Smooth muscle cell (in vitro differentiated cells): ENCODE results near the gene DNAJB5. TPM values are rescaled to one million over a fixed set of nuclear protein-coding genes. Genes with fewer than 3 reads are reported as not detected.

Experiments used
- DNase-seq: peaks from one replicate; lab custom pipeline; 2025; ENCODE audit not compliant: unreplicated experiment; lab: John Stamatoyannopoulos, UW
- H2AFZ ChIP-seq: fragments of 200-600 bp; sonication (generic); 2 replicates; pipeline ENCODE4 v1.6.0; 2016; ENCODE audit warnings: antibody characterized with exemption, low read depth, mild to moderate bottlenecking
- H3F3A ChIP-seq: fragments of 200-600 bp; sonication (generic); 2 replicates; pipeline ENCODE4 v1.6.0; 2017; ENCODE audit warnings: antibody characterized with exemption, low read depth
- H3K27ac ChIP-seq: fragments of 200-600 bp; sonication (generic); 2 replicates; pipeline ENCODE4 v1.5.1; 2016; ENCODE audit warnings: low read depth, mild to moderate bottlenecking
- H3K27me3 ChIP-seq: fragments of 200-600 bp; sonication (generic); 2 replicates; pipeline ENCODE4 v1.6.1; 2016; ENCODE audit warnings: low read depth, mild to moderate bottlenecking
- H3K36me3 ChIP-seq: fragments of 200-600 bp; sonication (generic); 2 replicates; pipeline ENCODE4 v1.5.1; 2016; ENCODE audit warnings: low read depth
- H3K4me1 ChIP-seq: fragments of 200-600 bp; sonication (generic); 2 replicates; pipeline ENCODE4 v1.5.1; 2016; ENCODE audit warnings: low read depth
- H3K4me2 ChIP-seq: fragments of 200-600 bp; sonication (generic); 2 replicates; pipeline ENCODE4 v1.6.0; 2016; ENCODE audit warnings: mild to moderate bottlenecking
- H3K4me3 ChIP-seq: fragments of 200-600 bp; sonication (generic); 2 replicates; pipeline ENCODE4 v1.5.1; 2016; ENCODE audit warnings: mild to moderate bottlenecking
- H3K79me2 ChIP-seq: fragments of 200-600 bp; sonication (generic); 2 replicates; pipeline ENCODE4 v1.6.0; 2016; ENCODE audit warnings: low read depth, mild to moderate bottlenecking
- H3K9ac ChIP-seq: fragments of 200-600 bp; sonication (generic); 2 replicates; pipeline ENCODE4 v1.6.0; 2016; ENCODE audit warnings: low read depth
- H3K9me3 ChIP-seq: fragments of 200-600 bp; sonication (generic); replicated peaks from 2 replicates; pipeline ENCODE4 v1.5.1; 2016; ENCODE audit warnings: low read depth
- H4K20me1 ChIP-seq: fragments of 200-600 bp; sonication (generic); 2 replicates; pipeline ENCODE4 v1.6.0; 2016; ENCODE audit warnings: low read depth
- WGBS: methylation state at CpG from one replicate; pipeline ENCODE4 v1.1.7; 2016; ENCODE audit warnings: low lambda C conversion rate; 5-methylcytosine and 5-hydroxymethylcytosine counted together
- polyA plus RNA-seq: library from polyadenylated mRNA; unstranded; fragments of >200 nt; fragmentation: Nextera tagmentation; extraction: Ambion mirVana; gene quantifications from 2 replicates; pipeline ENCODE4 v1.2.1, GENCODE V29; 2016
- total RNA-seq: library from RNA; depleted of rRNA; stranded (reverse); fragments of >200 nt; gene quantifications from 2 replicates; pipeline ENCODE4 v1.2.3, GENCODE V29; 2014
- TF ChIP-seq, protein P1 (sequence below): fragments of 200-600 bp; sonication (generic); IDR thresholded peaks from 2 replicates; pipeline ENCODE4 v1.5.1; 2017; ENCODE audit warnings: borderline replicate concordance, mild to moderate bottlenecking, antibody characterized with exemption; ENCODE audit not compliant: insufficient read depth, poor library complexity, severe bottlenecking

DNAJB5 gene
- total and polyA plus RNA-seq, 2 experiments from 2014 or later: 29.6 to 30.5 TPM

DNA sequence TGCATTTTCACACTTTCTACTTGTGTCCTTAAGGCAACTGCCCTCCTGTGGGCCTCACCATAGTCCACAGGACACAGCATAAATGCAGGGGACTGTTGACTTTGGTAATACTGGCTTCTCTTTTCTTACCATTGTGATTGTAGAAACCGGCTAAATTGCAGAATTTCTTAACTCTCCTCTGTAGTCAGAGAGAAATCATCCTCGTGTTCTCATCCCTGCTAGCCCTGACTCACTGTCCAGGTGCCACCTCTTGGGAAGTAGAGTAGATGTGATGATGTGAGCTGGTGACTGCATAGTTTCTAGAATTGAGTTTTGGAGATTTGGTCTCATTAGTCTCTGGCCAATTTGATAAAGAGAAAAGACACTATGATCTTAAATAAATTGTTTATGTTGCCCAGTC lies 26.0 kb upstream of the DNAJB5 start:
- H3F3A ChIP-seq: no peaks in the 10 kb centered on the region
- H3K27ac ChIP-seq: no peak overlapping the region
- H3K27me3 ChIP-seq: peaks cover 61% of the 10 kb centered on the region
- H3K36me3 ChIP-seq: no peaks in the 10 kb centered on the region
- 83% methylated on average over 2 of the region's 2 CpGs for WGBS
- no peak for DNase-seq
- TF ChIP-seq, protein P1, sequence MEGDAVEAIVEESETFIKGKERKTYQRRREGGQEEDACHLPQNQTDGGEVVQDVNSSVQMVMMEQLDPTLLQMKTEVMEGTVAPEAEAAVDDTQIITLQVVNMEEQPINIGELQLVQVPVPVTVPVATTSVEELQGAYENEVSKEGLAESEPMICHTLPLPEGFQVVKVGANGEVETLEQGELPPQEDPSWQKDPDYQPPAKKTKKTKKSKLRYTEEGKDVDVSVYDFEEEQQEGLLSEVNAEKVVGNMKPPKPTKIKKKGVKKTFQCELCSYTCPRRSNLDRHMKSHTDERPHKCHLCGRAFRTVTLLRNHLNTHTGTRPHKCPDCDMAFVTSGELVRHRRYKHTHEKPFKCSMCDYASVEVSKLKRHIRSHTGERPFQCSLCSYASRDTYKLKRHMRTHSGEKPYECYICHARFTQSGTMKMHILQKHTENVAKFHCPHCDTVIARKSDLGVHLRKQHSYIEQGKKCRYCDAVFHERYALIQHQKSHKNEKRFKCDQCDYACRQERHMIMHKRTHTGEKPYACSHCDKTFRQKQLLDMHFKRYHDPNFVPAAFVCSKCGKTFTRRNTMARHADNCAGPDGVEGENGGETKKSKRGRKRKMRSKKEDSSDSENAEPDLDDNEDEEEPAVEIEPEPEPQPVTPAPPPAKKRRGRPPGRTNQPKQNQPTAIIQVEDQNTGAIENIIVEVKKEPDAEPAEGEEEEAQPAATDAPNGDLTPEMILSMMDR: no peak
- H3K9ac ChIP-seq: no peak overlapping the region
- no peak overlapping the region for H3K4me2 ChIP-seq
- H4K20me1 ChIP-seq: no peaks in the 10 kb centered on the region
- H3K9me3 ChIP-seq: no peaks in the 10 kb centered on the region
- peaks cover 25% of the 10 kb centered on the region for H3K4me1 ChIP-seq
- H3K4me3 ChIP-seq: no peak overlapping the region
- H2AFZ ChIP-seq: no peak overlapping the region
- H3K79me2 ChIP-seq: no peaks in the 10 kb centered on the region

DNA sequence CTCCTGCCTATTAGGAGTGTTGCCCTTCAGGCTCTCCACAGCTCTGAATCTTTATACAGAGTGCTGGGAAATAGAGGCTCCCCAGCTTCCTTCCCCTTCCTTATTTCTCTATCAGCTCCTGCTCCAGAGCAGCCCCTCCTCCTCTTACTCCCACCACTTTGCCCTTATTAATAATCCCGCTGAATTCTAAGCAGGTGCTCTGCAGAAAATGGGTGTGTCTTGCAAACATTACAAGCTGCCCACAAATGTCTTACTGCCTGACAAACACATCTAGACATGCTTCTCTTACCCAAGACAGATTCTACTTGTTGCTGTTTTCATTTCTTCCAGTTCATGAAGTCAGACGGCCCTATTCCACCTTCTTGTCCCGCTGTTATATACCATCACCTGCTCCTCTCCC lies 25.1 kb upstream of the DNAJB5 start:
- WGBS: 86% methylated on average over 3 of the region's 3 CpGs

DNA sequence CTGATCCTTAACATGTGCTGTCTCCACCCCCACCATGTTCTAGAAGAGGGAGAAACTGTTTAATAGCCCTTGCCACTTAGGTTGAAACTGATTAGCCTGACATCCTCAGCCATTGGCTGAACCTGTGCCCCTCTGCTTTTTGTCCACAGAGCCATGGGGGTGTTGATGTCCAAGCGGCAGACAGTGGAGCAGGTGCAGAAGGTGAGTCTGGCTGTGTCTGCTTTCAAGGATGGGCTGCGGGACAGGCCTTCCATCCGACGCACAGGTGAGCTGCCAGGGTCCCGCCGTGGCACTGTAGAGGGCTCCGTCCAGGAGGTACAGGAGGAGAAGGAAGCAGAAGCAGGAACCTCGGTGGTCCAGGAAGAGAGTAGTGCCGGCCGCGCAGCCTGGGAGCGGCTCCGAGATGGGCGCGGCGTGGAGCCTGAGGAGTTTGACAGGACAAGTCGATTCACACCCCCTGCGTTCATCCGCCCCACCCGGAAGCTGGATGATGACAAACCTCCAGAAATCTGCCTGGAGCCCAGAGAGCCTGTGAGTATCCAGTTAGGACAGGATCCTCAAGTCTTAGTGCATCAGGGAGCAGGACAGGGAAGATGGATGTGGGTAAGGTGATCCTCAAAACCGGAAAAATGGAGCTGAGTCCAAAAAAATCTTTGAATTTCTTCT lies 18.3 kb upstream of the DNAJB5 start:
- H3K4me3 ChIP-seq: no peak overlapping the region
- no peaks in the 10 kb centered on the region for H3F3A ChIP-seq
- no peaks in the 10 kb centered on the region for H3K79me2 ChIP-seq
- no peak overlapping the region for H3K9ac ChIP-seq
- no peak overlapping the region for H2AFZ ChIP-seq
- no peaks in the 10 kb centered on the region for H3K4me1 ChIP-seq
- WGBS: 96% methylated on average over 21 of the region's 21 CpGs
- no peak overlapping the region for H3K4me2 ChIP-seq
- H4K20me1 ChIP-seq: no peaks in the 10 kb centered on the region
- DNase-seq: no peak
- TF ChIP-seq, protein P1: no peak
- no peaks in the 10 kb centered on the region for H3K9me3 ChIP-seq
- H3K36me3 ChIP-seq: no peaks in the 10 kb centered on the region
- no peak overlapping the region for H3K27ac ChIP-seq
- H3K27me3 ChIP-seq: peaks cover 34% of the 10 kb centered on the region

More for the DNA sequence above, 25.1 kb upstream of the DNAJB5 start:
- Histone ChIP-seq H3K36me3 (no peaks in the 10 kb centered on the region), H4K20me1 (no peaks in the 10 kb centered on the region), H3K9ac (no peak overlapping the region), H3K4me2 (no peak overlapping the region), H3K79me2 (no peaks in the 10 kb centered on the region), H3K9me3 (no peaks in the 10 kb centered on the region), H3K27me3 (peaks cover 53% of the 10 kb centered on the region), H3K4me1 (peaks cover 25% of the 10 kb centered on the region), H3K4me3 (no peak overlapping the region), H3F3A (no peaks in the 10 kb centered on the region), H3K27ac (no peak overlapping the region), H2AFZ (no peak overlapping the region)
- no peak for DNase-seq
- TF ChIP-seq, protein P1: no peak

DNA sequence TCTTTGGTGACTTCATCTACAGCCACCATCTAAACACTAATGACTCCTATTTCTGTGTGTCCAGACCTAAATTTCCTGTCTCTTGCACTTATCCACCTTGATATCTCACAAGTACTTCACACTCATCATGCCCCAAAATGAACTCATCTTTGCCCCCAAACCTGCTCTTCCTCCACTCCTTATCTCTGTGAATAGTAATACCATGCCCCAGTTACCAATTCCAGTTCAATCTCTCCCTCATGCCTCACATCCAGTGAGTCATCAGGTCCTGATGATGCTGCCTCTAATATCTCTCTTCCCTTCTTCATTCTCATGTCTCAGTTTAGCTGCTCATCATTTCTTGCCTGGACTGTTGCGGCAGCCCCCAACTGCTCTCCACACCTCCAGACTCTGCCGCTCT lies 14.9 kb upstream of the DNAJB5 start:
- Histone ChIP-seq H3K4me2 (no peak overlapping the region), H3K9me3 (no peaks in the 10 kb centered on the region), H3K27ac (no peak overlapping the region), H3K79me2 (no peaks in the 10 kb centered on the region), H3F3A (no peaks in the 10 kb centered on the region), H3K27me3 (peaks cover 15% of the 10 kb centered on the region), H3K4me3 (no peak overlapping the region), H3K9ac (no peak overlapping the region), H3K36me3 (no peaks in the 10 kb centered on the region), H3K4me1 (no peaks in the 10 kb centered on the region), H4K20me1 (no peaks in the 10 kb centered on the region), H2AFZ (no peak overlapping the region)
- WGBS: 90% methylated on average over 2 of the region's 2 CpGs
- no peak for DNase-seq
- TF ChIP-seq, protein P1: no peak
